ENCODE measurements around the gene PLSCR4.

- TF ChIP-seq, protein P1, sequence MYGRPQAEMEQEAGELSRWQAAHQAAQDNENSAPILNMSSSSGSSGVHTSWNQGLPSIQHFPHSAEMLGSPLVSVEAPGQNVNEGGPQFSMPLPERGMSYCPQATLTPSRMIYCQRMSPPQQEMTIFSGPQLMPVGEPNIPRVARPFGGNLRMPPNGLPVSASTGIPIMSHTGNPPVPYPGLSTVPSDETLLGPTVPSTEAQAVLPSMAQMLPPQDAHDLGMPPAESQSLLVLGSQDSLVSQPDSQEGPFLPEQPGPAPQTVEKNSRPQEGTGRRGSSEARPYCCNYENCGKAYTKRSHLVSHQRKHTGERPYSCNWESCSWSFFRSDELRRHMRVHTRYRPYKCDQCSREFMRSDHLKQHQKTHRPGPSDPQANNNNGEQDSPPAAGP (tag by site-specific recombination; IDR thresholded peaks at IDR 0.05), result no peak
- TF ChIP-seq ZNF184 (tag by site-specific recombination; IDR thresholded peaks at IDR 0.05) (no peak), ZNF76 (tag by site-specific recombination; IDR thresholded peaks at IDR 0.05; ENCODE audit: borderline replicate concordance, low read depth) (no peak), ZNF510 (tag by site-specific recombination; IDR thresholded peaks at IDR 0.05; ENCODE audit: insufficient replicate concordance) (no peak), YY1 (tag by site-specific recombination; IDR thresholded peaks at IDR 0.05) (no peak), ZNF274 (IDR thresholded peaks at IDR 0.05; ENCODE audit: low read length) (no peak), ZNF274 (tag by site-specific recombination; IDR thresholded peaks at IDR 0.05; ENCODE audit: borderline replicate concordance) (no peak)
- TF ChIP-seq, protein P2, sequence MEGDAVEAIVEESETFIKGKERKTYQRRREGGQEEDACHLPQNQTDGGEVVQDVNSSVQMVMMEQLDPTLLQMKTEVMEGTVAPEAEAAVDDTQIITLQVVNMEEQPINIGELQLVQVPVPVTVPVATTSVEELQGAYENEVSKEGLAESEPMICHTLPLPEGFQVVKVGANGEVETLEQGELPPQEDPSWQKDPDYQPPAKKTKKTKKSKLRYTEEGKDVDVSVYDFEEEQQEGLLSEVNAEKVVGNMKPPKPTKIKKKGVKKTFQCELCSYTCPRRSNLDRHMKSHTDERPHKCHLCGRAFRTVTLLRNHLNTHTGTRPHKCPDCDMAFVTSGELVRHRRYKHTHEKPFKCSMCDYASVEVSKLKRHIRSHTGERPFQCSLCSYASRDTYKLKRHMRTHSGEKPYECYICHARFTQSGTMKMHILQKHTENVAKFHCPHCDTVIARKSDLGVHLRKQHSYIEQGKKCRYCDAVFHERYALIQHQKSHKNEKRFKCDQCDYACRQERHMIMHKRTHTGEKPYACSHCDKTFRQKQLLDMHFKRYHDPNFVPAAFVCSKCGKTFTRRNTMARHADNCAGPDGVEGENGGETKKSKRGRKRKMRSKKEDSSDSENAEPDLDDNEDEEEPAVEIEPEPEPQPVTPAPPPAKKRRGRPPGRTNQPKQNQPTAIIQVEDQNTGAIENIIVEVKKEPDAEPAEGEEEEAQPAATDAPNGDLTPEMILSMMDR (tag by site-specific recombination; IDR thresholded peaks at IDR 0.05), result no peak
These were observed 17.8 kb upstream of the PLSCR4 start for GRCh38 chr3:146268535-146269219.
